ENCODE data around the gene PPP1R13B. TPM values are rescaled to one million over a fixed set of nuclear protein-coding genes. Genes with fewer than 3 reads are reported as not detected.

Gene PPP1R13B
- total and polyA plus RNA-seq, 2 experiments from 2014 or later = 9.4 to 20.2 TPM

DNA sequence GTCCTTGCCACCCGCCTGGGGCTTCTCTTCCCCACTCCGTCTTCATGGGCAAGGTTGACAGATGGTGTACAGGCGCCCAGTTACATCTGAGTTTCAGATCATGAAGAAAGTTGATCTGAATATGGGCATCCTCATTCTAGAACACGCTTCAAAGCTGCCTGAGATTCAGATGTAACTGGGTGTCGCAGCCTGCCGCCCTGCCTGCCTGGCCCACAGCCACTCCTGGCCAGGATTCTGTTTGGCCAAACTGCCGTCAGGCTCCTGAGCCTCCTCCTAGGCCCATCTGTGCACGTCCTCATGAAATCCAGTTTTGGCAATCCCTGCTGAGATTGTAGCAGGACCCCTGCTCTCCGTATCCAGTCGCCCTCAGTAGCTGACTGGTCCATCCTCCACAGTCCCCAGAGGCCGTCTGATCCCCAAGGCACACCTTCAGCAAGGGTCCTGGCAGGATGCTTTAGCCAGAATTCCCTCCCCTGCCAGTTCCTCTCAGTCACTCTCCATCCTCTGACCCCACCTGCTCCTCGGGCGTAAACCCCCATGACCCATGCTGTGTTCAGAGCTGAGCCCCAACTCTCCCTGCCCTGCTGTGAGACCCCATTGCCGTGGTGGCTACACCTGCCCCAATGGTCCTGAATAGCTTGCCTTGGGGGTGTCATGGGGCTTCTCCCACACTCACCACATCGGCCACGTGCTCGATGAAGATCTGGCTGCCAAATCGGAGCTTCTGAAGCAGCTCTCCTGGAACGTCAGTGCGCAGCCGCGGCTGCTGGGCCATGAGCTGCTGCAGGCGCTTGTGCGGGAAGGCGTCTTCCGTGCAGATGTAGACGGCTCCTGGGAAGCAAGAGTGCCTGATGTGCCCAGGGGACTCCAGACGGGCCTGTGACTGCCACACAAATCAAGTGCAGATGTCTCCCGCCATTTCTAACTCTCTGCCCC lies 144.6 kb downstream of the PPP1R13B start:
- Histone ChIP-seq H3K4me1 (ENCODE audit: insufficient read depth) (peaks cover 2% of the 10 kb centered on the region), H3K79me2 (no peaks in the 10 kb centered on the region), H3K4me2 (no peak overlapping the region), H3K9me2 (replicated peaks; ENCODE audit: insufficient read depth) (no peaks in the 10 kb centered on the region), H4K20me1 (ENCODE audit: insufficient read depth, poor library complexity, severe bottlenecking) (no peaks in the 10 kb centered on the region), H3K36me3 (replicated peaks; ENCODE audit: insufficient read depth, low read depth) (no peaks in the 10 kb centered on the region), H3K27ac (no peak overlapping the region), H3K9me3 (ENCODE audit: low read depth) (no peaks in the 10 kb centered on the region), H2AFZ (no peak overlapping the region), H3K4me3 (no peak overlapping the region), H3K27me3 (no peaks in the 10 kb centered on the region)
- WGBS (ENCODE audit: low lambda C conversion rate, missing lambda C conversion rate) = 92% methylated on average over 29 of the region's 29 CpGs
- TF ChIP-seq EZH2 (IDR thresholded peaks at IDR 0.05; ENCODE audit: borderline replicate concordance) = no peak
- TF ChIP-seq EZH2phosphoT487 (IDR thresholded peaks at IDR 0.05; ENCODE audit: low read depth, severe bottlenecking, unreplicated experiment) = no peak
- TF ChIP-seq, protein P1, sequence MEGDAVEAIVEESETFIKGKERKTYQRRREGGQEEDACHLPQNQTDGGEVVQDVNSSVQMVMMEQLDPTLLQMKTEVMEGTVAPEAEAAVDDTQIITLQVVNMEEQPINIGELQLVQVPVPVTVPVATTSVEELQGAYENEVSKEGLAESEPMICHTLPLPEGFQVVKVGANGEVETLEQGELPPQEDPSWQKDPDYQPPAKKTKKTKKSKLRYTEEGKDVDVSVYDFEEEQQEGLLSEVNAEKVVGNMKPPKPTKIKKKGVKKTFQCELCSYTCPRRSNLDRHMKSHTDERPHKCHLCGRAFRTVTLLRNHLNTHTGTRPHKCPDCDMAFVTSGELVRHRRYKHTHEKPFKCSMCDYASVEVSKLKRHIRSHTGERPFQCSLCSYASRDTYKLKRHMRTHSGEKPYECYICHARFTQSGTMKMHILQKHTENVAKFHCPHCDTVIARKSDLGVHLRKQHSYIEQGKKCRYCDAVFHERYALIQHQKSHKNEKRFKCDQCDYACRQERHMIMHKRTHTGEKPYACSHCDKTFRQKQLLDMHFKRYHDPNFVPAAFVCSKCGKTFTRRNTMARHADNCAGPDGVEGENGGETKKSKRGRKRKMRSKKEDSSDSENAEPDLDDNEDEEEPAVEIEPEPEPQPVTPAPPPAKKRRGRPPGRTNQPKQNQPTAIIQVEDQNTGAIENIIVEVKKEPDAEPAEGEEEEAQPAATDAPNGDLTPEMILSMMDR (IDR thresholded peaks at IDR 0.05; ENCODE audit: poor library complexity) = no peak
- DNase-seq (ENCODE audit: low spot score) = no peak

DNA sequence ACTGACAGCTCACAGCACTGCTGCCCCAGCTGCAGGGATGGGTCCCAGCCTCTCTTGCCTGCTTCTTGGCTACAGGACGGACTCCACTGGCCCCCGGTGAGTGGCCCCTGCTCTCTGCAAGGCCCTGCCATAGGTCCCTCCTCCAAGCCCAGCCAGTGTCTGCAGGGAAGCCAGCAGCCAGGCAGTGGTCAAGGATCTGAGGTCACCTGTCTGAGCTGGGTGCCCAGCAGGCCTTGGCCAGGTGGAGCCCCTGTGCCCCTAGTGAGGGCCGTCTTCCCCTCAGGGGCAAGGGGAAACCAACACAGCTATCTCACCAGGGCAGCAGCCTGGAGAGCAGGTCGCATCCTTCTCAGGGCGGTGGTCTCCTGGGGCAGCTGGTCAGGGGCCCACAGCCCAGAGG lies 145.3 kb downstream of the PPP1R13B start:
- TF ChIP-seq, protein P1 (IDR thresholded peaks at IDR 0.05; ENCODE audit: poor library complexity) = no peak
- no peak for TF ChIP-seq EZH2 (IDR thresholded peaks at IDR 0.05; ENCODE audit: borderline replicate concordance)
- no peak for TF ChIP-seq EZH2phosphoT487 (IDR thresholded peaks at IDR 0.05; ENCODE audit: low read depth, severe bottlenecking, unreplicated experiment)
- H3K4me3 ChIP-seq = no peak overlapping the region
- H3K27ac ChIP-seq = no peak overlapping the region
- H3K36me3 ChIP-seq (replicated peaks; ENCODE audit: insufficient read depth, low read depth) = no peaks in the 10 kb centered on the region
- no peak overlapping the region for H2AFZ ChIP-seq
- DNase-seq (ENCODE audit: low spot score) = no peak
- H4K20me1 ChIP-seq (ENCODE audit: insufficient read depth, poor library complexity, severe bottlenecking) = peaks cover 5% of the 10 kb centered on the region
- no peaks in the 10 kb centered on the region for H3K79me2 ChIP-seq
- H3K4me1 ChIP-seq (ENCODE audit: insufficient read depth) = peaks cover 9% of the 10 kb centered on the region
- H3K27me3 ChIP-seq = no peaks in the 10 kb centered on the region
- WGBS (ENCODE audit: low lambda C conversion rate, missing lambda C conversion rate) = 73% methylated on average over 5 of the region's 5 CpGs
- H3K9me2 ChIP-seq (replicated peaks; ENCODE audit: insufficient read depth) = no peaks in the 10 kb centered on the region
- H3K9me3 ChIP-seq (ENCODE audit: low read depth) = no peaks in the 10 kb centered on the region
- no peak overlapping the region for H3K4me2 ChIP-seq

DNA sequence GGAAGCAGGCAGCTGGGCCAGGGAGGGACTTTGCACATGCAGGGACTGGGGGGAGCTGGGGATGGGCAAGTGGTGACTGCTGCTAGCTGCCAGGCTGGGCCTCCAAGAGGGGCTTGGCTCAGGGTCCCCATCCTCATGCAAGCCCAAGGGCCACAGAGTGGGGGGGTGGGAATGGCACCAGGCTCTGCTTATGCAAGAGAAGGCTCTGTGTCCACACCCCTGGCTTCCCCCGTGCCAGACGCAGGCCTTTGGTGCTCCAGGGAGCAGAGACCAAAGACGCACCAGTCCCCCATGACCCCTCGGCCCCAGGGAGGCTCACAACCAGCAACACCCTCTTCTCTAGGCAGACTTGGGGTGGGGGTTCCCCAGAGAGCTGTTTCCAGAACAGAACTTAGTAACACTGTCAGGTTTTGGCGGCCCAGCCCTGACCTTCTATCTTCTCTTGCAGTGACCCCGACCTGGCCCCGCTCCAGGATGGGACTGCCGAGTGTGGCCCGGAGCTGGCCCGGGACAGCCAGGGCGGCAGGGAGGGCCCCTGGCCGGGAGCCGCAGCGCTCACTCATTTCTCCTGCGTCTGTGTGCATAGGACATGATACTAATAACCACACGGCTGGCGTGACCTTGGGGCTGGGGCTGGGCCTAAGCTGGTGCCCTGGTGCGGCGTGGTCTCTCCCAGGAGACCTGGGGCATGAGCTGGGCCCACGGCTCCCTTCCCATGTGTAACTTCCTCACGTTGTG lies 146.5 kb downstream of the PPP1R13B start:
- Histone ChIP-seq H3K27ac (no peak overlapping the region), H3K4me3 (no peak overlapping the region), H3K9me2 (replicated peaks; ENCODE audit: insufficient read depth) (no peaks in the 10 kb centered on the region), H3K36me3 (replicated peaks; ENCODE audit: insufficient read depth, low read depth) (no peaks in the 10 kb centered on the region), H3K79me2 (no peaks in the 10 kb centered on the region), H3K27me3 (no peaks in the 10 kb centered on the region), H2AFZ (no peak overlapping the region), H3K9me3 (ENCODE audit: low read depth) (no peaks in the 10 kb centered on the region), H3K4me2 (no peak overlapping the region), H4K20me1 (ENCODE audit: insufficient read depth, poor library complexity, severe bottlenecking) (peaks cover 11% of the 10 kb centered on the region), H3K4me1 (ENCODE audit: insufficient read depth) (peaks cover 21% of the 10 kb centered on the region)
- TF ChIP-seq, protein P1 (IDR thresholded peaks at IDR 0.05; ENCODE audit: poor library complexity) = no peak
- TF ChIP-seq EZH2 (IDR thresholded peaks at IDR 0.05; ENCODE audit: borderline replicate concordance) (no peak), EZH2phosphoT487 (IDR thresholded peaks at IDR 0.05; ENCODE audit: low read depth, severe bottlenecking, unreplicated experiment) (no peak)
- no peak for DNase-seq (ENCODE audit: low spot score)
- WGBS (ENCODE audit: low lambda C conversion rate, missing lambda C conversion rate) = 89% methylated on average over 21 of the region's 21 CpGs
